B cell (primary cell): Measurements from ENCODE around the gene RASSF8. TPM values are rescaled to one million over a fixed set of nuclear protein-coding genes. Genes with fewer than 3 reads are reported as not detected.

Source experiments
- ATAC-seq: fragments of 200-7000 bp; cut with Tn5 transposase; one replicate; pipeline ENCODE4 v1.10.0; 2021; ENCODE audit warnings: low read depth, mild to moderate bottlenecking, moderate number of reproducible peaks, moderate library complexity
- CTCF ChIA-PET: fragments of 350-600 bp; sonication (Branson Sonifier 250); formaldehyde crosslinking; loops from one replicate; lab custom pipeline; 2021; ENCODE audit warnings: antibody characterized with exemption, inconsistent platforms; lab: Charles Lee
- POLR2A ChIA-PET: fragments of 350-600 bp; sonication (Branson Sonifier 250); formaldehyde crosslinking; loops from one replicate; lab custom pipeline; 2021; ENCODE audit warnings: antibody characterized with exemption; lab: Charles Lee
- DNase-seq: peaks from one replicate; pipeline ENCODE4 v3.0.0; 2013
- H2AFZ ChIP-seq: 2 replicates; pipeline ENCODE4 v1.6.1; 2012; ENCODE audit warnings: mild to moderate bottlenecking, low read depth, low read length; ENCODE audit not compliant: insufficient read depth, poor library complexity, severe bottlenecking
- H3K27ac ChIP-seq, 2 donors: 1 replicate in 1 of 2; 2 replicates in 1 of 2; pipeline ENCODE4 v1.5.1; 2012 to 2013; ENCODE audit warnings: low read length in 2 of 2, mild to moderate bottlenecking in 2 of 2, moderate library complexity in 1 of 2
- H3K27me3 ChIP-seq, 4 experiments: fragments of 200-600 bp in 1 of 4; sonication (generic) in 1 of 4; replicated peaks in 1 of 4; 1 replicate in 2 of 4; 2 replicates in 2 of 4; pipeline versions ENCODE4 v1.6.1 to v1.7.0; 2013 to 2016; ENCODE audit warnings: low read length in 3 of 4, mild to moderate bottlenecking in 2 of 4, mixed read lengths in 1 of 4, moderate library complexity in 1 of 4; ENCODE audit not compliant: insufficient read depth in 4 of 4, control insufficient read depth in 3 of 4; ENCODE audit errors: control extremely low read depth in 1 of 4
- H3K36me3 ChIP-seq, 2 experiments: replicated peaks in 1 of 2; 1 replicate in 1 of 2; 2 replicates in 1 of 2; pipeline versions ENCODE4 v1.6.1 to v1.7.1; 2013; ENCODE audit warnings: low read length in 1 of 2; ENCODE audit not compliant: insufficient read depth in 2 of 2, control insufficient read depth in 1 of 2; ENCODE audit errors: control extremely low read depth in 1 of 2, extremely low read depth in 1 of 2
- H3K4me1 ChIP-seq, 2 donors: fragments of 200-600 bp in 1 of 2; sonication (generic) in 1 of 2; 1 replicate in 1 of 2; 2 replicates in 1 of 2; pipeline versions ENCODE4 v1.5.1 to v1.6.1; 2013 to 2017; ENCODE audit warnings: low read length in 2 of 2; ENCODE audit not compliant: control insufficient read depth in 2 of 2, insufficient read depth in 2 of 2
- H3K4me2 ChIP-seq: replicated peaks from 2 replicates; pipeline ENCODE3; 2012; ENCODE audit warnings: mild to moderate bottlenecking, low read depth, low read length; ENCODE audit not compliant: poor library complexity, severe bottlenecking
- H3K4me3 ChIP-seq, 5 experiments: fragments of 200-600 bp in 1 of 5; sonication (generic) in 1 of 5; 1 replicate in 3 of 5; 2 replicates in 2 of 5; pipeline versions ENCODE4 v1.5.1 to v1.7.0; 2011 to 2016; ENCODE audit warnings: low read length in 4 of 5, mild to moderate bottlenecking in 4 of 5, low read depth in 2 of 5, control low read depth in 1 of 5, moderate library complexity in 1 of 5; ENCODE audit not compliant: insufficient read depth in 1 of 5; ENCODE audit errors: control extremely low read depth in 1 of 5, extremely low read depth in 1 of 5
- H3K79me2 ChIP-seq: fragments of 200-600 bp; sonication (generic); one replicate; pipeline ENCODE4 v1.6.0; 2016; ENCODE audit warnings: low read length; ENCODE audit not compliant: control insufficient read depth, insufficient read depth
- H3K9ac ChIP-seq: fragments of 200-600 bp; sonication (generic); 2 replicates; pipeline ENCODE4 v1.6.1; 2017; ENCODE audit warnings: mild to moderate bottlenecking, low read length, moderate library complexity
- H3K9me3 ChIP-seq, 3 donors: one replicate each; pipeline versions ENCODE4 v1.6.1 to v1.7.1; 2013; ENCODE audit warnings: low read length in 2 of 3; ENCODE audit not compliant: control insufficient read depth in 2 of 3, insufficient read depth in 1 of 3; ENCODE audit errors: control extremely low read depth in 1 of 3
- H4K20me1 ChIP-seq: 2 replicates; pipeline ENCODE4 v1.6.0; 2012; ENCODE audit warnings: mild to moderate bottlenecking, low read length; ENCODE audit not compliant: insufficient read depth, control insufficient read depth, poor library complexity, severe bottlenecking
- H3K27ac Mint-ChIP-seq: one replicate; pipeline ENCODE4 v1.8.0; 2021; ENCODE audit warnings: mixed read lengths
- H3K27me3 Mint-ChIP-seq: one replicate; pipeline ENCODE4 v1.8.0; 2021; ENCODE audit warnings: mixed read lengths
- H3K4me1 Mint-ChIP-seq: one replicate; pipeline ENCODE4 v1.8.0; 2021; ENCODE audit warnings: mixed read lengths
- H3K4me3 Mint-ChIP-seq: one replicate; pipeline ENCODE4 v1.8.0; 2021; ENCODE audit warnings: mixed read lengths
- H3K9me3 Mint-ChIP-seq: one replicate; pipeline ENCODE4 v1.8.0; 2022; ENCODE audit warnings: mixed read lengths; ENCODE audit not compliant: insufficient read depth
- EZH2 ChIP-seq: IDR thresholded peaks from 2 replicates; pipeline ENCODE4 v1.6.1; 2012; ENCODE audit warnings: borderline replicate concordance, low read depth, mild to moderate bottlenecking, moderate library complexity, low read length; ENCODE audit not compliant: insufficient read depth, poor library complexity, severe bottlenecking
- WGBS: methylation state at CpG from one replicate; pipeline ENCODE4 v1.1.5; 2013; ENCODE audit warnings: missing lambda C conversion rate; ENCODE audit not compliant: insufficient coverage; 5-methylcytosine and 5-hydroxymethylcytosine counted together
- intact Hi-C: fragments of 100-400 bp; cut with micrococcal nuclease; formaldehyde crosslinking; loops from one replicate; pipeline ENCODE4 v1.10.0; 2022
- polyA plus RNA-seq: library from polyadenylated mRNA; depleted of rRNA; stranded (reverse); fragments of >200 nt; gene quantifications from 2 replicates; pipeline ENCODE4 v1.2.3, GENCODE V29; 2012
- total RNA-seq, 2 donors: library from RNA; stranded (reverse); fragments of 120-200 nt in 1 of 2; gene quantifications; 1 replicate in 1 of 2; 2 replicates in 1 of 2; pipeline versions ENCODE4 v1.2.3 to v1.2.4, GENCODE V29; 2013 to 2022
- TF ChIP-seq, protein P1 (sequence below): fragments of 200-600 bp; IDR thresholded peaks from one replicate; pipeline ENCODE4 v1.8.0; 2022; ENCODE audit warnings: antibody characterized with exemption, mild to moderate bottlenecking

The RASSF8 gene
- total and polyA plus RNA-seq, 2 donors (not counting 1 experiment from before 2014, with no cell fraction given) = 0.01 to 0.49 TPM

DNA sequence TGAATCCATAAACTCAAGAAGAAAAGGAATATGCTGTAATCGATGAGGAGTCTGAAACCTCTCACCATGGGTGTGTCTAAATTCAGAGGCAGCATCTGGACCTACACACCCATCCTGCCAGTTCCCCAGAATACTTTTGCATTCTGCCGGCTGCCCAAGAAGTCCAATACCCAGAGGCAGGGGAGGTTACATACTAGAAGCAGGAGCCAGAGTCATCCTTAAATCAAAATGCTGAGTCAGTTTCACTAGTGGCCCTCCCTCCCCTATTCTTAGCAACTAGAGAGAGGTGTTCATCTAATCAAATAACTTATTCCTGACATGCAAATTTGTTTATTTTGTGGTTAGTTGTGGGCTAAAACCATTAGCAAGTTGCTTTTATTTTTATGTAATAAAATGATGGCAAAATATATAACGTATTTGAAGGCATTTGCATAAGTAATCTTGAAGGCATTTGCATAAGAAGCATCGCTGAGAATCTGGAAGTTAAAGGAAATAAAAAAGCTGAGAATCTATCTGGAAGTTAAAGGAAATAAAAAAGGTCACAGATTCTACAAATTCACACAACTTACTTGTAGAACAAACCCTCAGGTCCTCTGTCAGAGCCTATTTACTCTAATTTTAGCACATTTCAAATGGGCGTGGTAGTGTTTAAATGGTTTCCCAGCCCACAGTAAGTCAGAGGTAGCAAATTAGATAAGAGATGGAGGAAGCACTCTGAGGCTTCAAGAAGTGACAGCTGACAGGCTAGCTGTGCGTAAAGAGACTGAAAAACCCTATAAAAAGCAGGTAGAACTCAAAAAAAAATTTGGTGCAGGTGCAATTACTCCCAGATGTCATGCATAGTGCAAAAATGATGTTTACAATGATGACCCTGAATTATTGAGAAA lies 158.6 kb downstream of the RASSF8 start:
- Histone ChIP-seq H3K9ac (peak overlapping the region; percentile 19), H3K27ac (peak overlapping the region; percentile 16 to 61), H3K36me3 (no peaks in the 10 kb centered on the region), H3K4me1 (peaks cover 60 to 69% of the 10 kb centered on the region in 2 donors), H3K4me2 (peak overlapping the region; percentile 44), H3K9me3 (no peaks in the 10 kb centered on the region), H3K27me3 (no peaks in the 10 kb centered on the region), H4K20me1 (no peaks in the 10 kb centered on the region), H3K79me2 (peaks cover 3% of the 10 kb centered on the region), H3K4me3 (peak overlapping the region in 2 of 5 experiments; percentile 8 to 10), H2AFZ (peak overlapping the region; percentile 3)
- POLR2A ChIA-PET = interaction anchor here (0.6 kb wide), 1 partner anchor 1120 kb away, joined by 8 read pairs; no protein-coding TSS in a partner anchor
- Mint-ChIP-seq H3K4me3 (peak overlapping the region; percentile 73), H3K4me1 (peaks cover 74% of the 10 kb centered on the region), H3K27me3 (no peaks in the 10 kb centered on the region), H3K9me3 (no peaks in the 10 kb centered on the region), H3K27ac (peak overlapping the region; percentile 91)
- CTCF ChIA-PET = interaction anchor here (1.0 to 6.4 kb wide), 3 partner anchors 16 to 408 kb away, joined by 4 to 55 read pairs (median 7); no protein-coding TSS in a partner anchor
- DNase-seq (peak; percentile 55), ATAC-seq (no peak)
- intact Hi-C loops = loop anchor here (5.0 to 10.0 kb wide), 4 partner anchors 210 to 1062 kb away; a partner anchor contains a TSS
- TF ChIP-seq EZH2 = no peak
- TF ChIP-seq, protein P1, sequence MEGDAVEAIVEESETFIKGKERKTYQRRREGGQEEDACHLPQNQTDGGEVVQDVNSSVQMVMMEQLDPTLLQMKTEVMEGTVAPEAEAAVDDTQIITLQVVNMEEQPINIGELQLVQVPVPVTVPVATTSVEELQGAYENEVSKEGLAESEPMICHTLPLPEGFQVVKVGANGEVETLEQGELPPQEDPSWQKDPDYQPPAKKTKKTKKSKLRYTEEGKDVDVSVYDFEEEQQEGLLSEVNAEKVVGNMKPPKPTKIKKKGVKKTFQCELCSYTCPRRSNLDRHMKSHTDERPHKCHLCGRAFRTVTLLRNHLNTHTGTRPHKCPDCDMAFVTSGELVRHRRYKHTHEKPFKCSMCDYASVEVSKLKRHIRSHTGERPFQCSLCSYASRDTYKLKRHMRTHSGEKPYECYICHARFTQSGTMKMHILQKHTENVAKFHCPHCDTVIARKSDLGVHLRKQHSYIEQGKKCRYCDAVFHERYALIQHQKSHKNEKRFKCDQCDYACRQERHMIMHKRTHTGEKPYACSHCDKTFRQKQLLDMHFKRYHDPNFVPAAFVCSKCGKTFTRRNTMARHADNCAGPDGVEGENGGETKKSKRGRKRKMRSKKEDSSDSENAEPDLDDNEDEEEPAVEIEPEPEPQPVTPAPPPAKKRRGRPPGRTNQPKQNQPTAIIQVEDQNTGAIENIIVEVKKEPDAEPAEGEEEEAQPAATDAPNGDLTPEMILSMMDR = no peak
- 60% methylated on average over 1 of the region's 6 CpGs for WGBS
